ENCODE data around the gene LMAN2.

GRCh38 chr5:177328545-177329231 lies 22.8 kb downstream of the LMAN2 start:
- TF ChIP-seq EZH2 (optimal IDR thresholded peaks at IDR 0.05; ENCODE audit: low read depth, low read length) (no peak), CTCF (IDR thresholded peaks at IDR 0.05; ENCODE audit: low read length) (no peak)
